Parathyroid adenoma (tissue), 2 donors: Measurements from ENCODE around the gene TMEM79.

Source experiments
- H2AFZ ChIP-seq: fragments of 300-600 bp; sonication (generic); one replicate; pipeline ENCODE4 v1.7.0; 2017; ENCODE audit warnings: antibody characterized with exemption, mild to moderate bottlenecking
- H3K27ac ChIP-seq: fragments of 300-600 bp; sonication (generic); one replicate; pipeline ENCODE4 v1.7.0; 2017
- H3K27me3 ChIP-seq: fragments of 300-600 bp; sonication (generic); one replicate; pipeline ENCODE4 v1.7.0; 2017; ENCODE audit warnings: low read length; ENCODE audit not compliant: control insufficient read depth, insufficient read depth
- H3K36me3 ChIP-seq: fragments of 300-600 bp; sonication (generic); one replicate; pipeline ENCODE4 v1.7.0; 2017; ENCODE audit warnings: low read length; ENCODE audit not compliant: control insufficient read depth, insufficient read depth
- H3K4me1 ChIP-seq: fragments of 300-600 bp; sonication (generic); one replicate; pipeline ENCODE4 v1.7.0; 2017; ENCODE audit warnings: control low read depth
- H3K4me2 ChIP-seq: fragments of 300-600 bp; sonication (generic); one replicate; pipeline ENCODE4 v1.7.0; 2017; ENCODE audit warnings: low read length
- H3K4me3 ChIP-seq: fragments of 300-600 bp; sonication (generic); one replicate; pipeline ENCODE4 v1.7.0; 2017; ENCODE audit warnings: low read depth, low read length
- H3K79me2 ChIP-seq: fragments of 300-600 bp; sonication (generic); one replicate; pipeline ENCODE4 v1.7.0; 2017; ENCODE audit warnings: control low read depth
- H3K9ac ChIP-seq: fragments of 300-600 bp; sonication (generic); one replicate; pipeline ENCODE4 v1.7.0; 2017; ENCODE audit warnings: mild to moderate bottlenecking
- H3K9me3 ChIP-seq: fragments of 300-600 bp; sonication (generic); one replicate; pipeline ENCODE4 v1.7.0; 2017; ENCODE audit warnings: low read length; ENCODE audit not compliant: control insufficient read depth
- TF ChIP-seq, protein P1 (sequence below): fragments of 300-600 bp; sonication (generic); IDR thresholded peaks from one replicate; pipeline ENCODE4 v1.7.0; 2017; ENCODE audit warnings: antibody characterized with exemption, mild to moderate bottlenecking
- donor health status: primary hyperparathyroidism.

TMEM79 gene

DNA sequence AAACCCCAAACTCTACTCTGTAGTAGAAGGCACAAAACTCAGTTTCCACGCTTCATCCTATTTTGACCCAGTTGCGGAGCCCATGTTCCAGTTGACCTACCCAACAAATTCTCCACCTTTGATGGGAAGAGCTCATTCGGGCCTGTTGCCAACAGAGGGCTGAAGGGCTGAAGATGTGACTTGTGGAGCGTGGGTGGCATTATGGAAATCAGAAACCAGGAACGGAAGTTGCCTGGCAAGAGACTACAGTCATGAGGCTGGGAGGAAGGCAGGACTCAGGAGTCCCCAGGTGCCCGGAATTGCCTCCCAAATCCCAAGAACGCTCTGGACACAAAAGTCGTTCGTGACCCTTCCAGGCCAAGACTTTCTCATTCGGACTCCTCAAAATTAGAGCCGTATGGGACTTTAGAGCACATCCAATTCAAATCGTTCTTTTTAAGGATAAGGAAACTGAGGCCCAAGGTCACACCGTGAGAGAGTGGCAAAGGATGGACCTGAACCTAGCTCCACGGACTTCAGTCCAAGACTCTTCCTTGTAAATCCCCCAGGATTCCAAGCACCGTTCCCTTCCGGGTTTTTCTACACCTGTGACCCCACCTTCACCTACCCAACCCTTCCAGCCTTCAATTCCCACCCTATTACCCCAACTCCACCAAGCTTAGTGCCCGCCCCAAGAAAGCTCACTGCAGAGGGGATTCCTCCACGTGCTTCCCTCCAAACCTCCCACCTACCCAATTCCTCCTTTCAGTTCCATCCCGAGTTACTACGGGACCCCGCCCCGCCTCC lies 2.2 kb upstream of the TMEM79 start:
- Histone ChIP-seq H3K9me3 (no peaks in the 10 kb centered on the region), H3K36me3 (no peaks in the 10 kb centered on the region), H3K4me2 (peak overlapping the region; percentile 83), H3K9ac (peak overlapping the region; percentile 76), H3K4me1 (peaks cover 9% of the 10 kb centered on the region), H2AFZ (peak overlapping the region; percentile 77), H3K27me3 (no peaks in the 10 kb centered on the region), H3K4me3 (peak overlapping the region; percentile 92), H3K79me2 (no peaks in the 10 kb centered on the region), H3K27ac (peak overlapping the region; percentile 78)
- TF ChIP-seq, protein P1, sequence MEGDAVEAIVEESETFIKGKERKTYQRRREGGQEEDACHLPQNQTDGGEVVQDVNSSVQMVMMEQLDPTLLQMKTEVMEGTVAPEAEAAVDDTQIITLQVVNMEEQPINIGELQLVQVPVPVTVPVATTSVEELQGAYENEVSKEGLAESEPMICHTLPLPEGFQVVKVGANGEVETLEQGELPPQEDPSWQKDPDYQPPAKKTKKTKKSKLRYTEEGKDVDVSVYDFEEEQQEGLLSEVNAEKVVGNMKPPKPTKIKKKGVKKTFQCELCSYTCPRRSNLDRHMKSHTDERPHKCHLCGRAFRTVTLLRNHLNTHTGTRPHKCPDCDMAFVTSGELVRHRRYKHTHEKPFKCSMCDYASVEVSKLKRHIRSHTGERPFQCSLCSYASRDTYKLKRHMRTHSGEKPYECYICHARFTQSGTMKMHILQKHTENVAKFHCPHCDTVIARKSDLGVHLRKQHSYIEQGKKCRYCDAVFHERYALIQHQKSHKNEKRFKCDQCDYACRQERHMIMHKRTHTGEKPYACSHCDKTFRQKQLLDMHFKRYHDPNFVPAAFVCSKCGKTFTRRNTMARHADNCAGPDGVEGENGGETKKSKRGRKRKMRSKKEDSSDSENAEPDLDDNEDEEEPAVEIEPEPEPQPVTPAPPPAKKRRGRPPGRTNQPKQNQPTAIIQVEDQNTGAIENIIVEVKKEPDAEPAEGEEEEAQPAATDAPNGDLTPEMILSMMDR = no peak

DNA sequence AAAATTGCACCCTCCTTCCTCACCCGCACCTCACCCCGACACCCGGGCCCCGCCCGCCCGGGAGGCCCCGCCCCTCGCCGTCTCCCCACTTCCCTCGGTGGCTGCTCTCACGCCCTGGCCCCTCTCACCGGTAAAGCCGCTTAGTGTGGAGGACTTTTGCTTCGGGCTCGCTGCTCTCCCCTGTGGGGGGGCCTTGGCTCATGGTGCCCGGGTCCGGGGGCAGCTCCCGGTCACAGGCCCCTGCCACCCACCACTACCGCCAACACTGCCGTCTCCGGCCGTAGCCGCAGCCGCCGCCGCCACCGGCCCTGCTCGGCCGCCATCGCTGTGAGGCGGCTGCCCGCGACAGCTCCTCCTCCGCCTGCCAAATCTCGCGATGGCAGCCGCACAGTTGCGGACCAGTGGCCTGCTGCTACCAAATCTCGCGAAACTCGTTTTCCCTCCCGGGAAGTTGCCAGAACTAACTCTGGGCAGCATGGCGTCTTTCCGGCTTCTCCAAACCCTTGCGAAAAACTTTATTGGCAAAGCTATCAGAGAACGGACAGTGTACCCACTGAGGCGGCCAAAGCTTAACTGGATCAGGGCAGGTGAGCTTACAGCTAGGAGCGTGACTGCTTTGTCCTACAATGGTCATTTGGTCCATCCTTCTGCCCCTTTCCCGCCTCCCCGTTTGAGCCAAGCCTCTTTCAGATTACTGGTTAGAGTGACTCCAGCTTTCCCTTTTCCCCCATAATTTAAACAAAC lies 1.5 kb upstream of the TMEM79 start, which contains the start of gene SMG5:
SMG5 (minus strand) TSS at position 347 of the 744 bp plus-strand sequence; CDS start at position 202, 145 bp downstream.
- Histone ChIP-seq H3K9me3 (no peaks in the 10 kb centered on the region), H3K4me2 (peak within 1 kb of the TSS; percentile 94), H3K36me3 (no peaks in the 10 kb centered on the region), H3K79me2 (no peaks in the 10 kb centered on the region), H3K27me3 (no peaks in the 10 kb centered on the region), H3K27ac (peak within 1 kb of the TSS; percentile 78), H2AFZ (peak within 1 kb of the TSS; percentile 77), H3K4me1 (peaks cover 9% of the 10 kb centered on the region), H3K4me3 (peak within 1 kb of the TSS; percentile 92), H3K9ac (peak within 1 kb of the TSS; percentile 76)
- TF ChIP-seq, protein P1 = no peak

DNA sequence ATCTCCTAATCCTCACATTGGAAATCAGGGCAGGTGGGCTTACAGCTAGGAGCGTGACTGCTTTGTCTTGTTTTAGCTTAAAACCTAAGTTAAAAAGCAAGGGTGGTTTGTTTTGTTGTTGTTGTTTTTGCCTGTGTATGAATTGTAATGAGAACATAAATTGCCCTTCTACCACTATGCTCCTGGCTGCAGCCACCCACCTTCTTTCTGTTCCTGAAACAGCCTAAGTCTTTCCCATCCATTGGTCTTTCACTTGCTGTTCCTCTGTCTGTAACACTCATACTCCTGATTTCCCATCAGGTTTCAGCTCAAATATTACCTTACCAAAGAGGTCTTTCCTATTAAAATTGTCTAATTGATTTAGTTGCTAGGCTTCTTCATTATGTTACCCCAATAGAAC lies 604 bp upstream of the TMEM79 start:
- H3K27me3 ChIP-seq = no peaks in the 10 kb centered on the region
- H3K9ac ChIP-seq = peak overlapping the region; percentile 6
- H3K4me3 ChIP-seq = peak overlapping the region; percentile 92
- no peaks in the 10 kb centered on the region for H3K9me3 ChIP-seq
- peak overlapping the region; percentile 78 for H3K27ac ChIP-seq
- TF ChIP-seq, protein P1 = no peak
- H3K4me2 ChIP-seq = peak overlapping the region; percentile 94
- peak overlapping the region; percentile 77 for H2AFZ ChIP-seq
- peaks cover 9% of the 10 kb centered on the region for H3K4me1 ChIP-seq
- H3K79me2 ChIP-seq = no peaks in the 10 kb centered on the region
- no peaks in the 10 kb centered on the region for H3K36me3 ChIP-seq

GRCh38 chr1:156284757-156285156 lies 632 bp downstream of the TMEM79 start:
- Histone ChIP-seq H3K4me1 (peaks cover 9% of the 10 kb centered on the region), H2AFZ (no peak overlapping the region), H3K27me3 (no peaks in the 10 kb centered on the region), H3K9me3 (no peaks in the 10 kb centered on the region), H3K4me2 (peak overlapping the region; percentile 94), H3K4me3 (peak overlapping the region; percentile 72), H3K9ac (no peak overlapping the region), H3K36me3 (no peaks in the 10 kb centered on the region), H3K27ac (no peak overlapping the region), H3K79me2 (no peaks in the 10 kb centered on the region)
- TF ChIP-seq, protein P1 = no peak
